HG02678 (cell line): ENCODE results near the gene CADM1.

Experiments
- ATAC-seq: cut with Tn5 transposase; IDR thresholded peaks from one replicate; pipeline ENCODE4 v1.9.1; 2021; ENCODE audit warnings: mild to moderate bottlenecking, moderate library complexity; ENCODE audit not compliant: unreplicated experiment

The CADM1 gene

GRCh38 chr11:115219376-115219775 is 284.8 kb downstream of the CADM1 start:
- no peak for ATAC-seq

GRCh38 chr11:115217726-115218311 is 286.4 kb downstream of the CADM1 start:
- no peak for ATAC-seq

GRCh38 chr11:115215694-115216617 is 288.3 kb downstream of the CADM1 start:
- ATAC-seq, result no peak

GRCh38 chr11:115214644-115215234 is 289.5 kb downstream of the CADM1 start:
- no peak for ATAC-seq

GRCh38 chr11:115213007-115213406 is 291.2 kb downstream of the CADM1 start:
- ATAC-seq, result no peak

GRCh38 chr11:115208808-115209259 is 295.4 kb downstream of the CADM1 start:
- ATAC-seq, result no peak

- no peak for ATAC-seq
Observed at GRCh38 chr11:115207916-115208315, 296.3 kb downstream of the CADM1 start.

- ATAC-seq, result no peak
Observed at GRCh38 chr11:115207166-115207591, 297.0 kb downstream of the CADM1 start.

- no peak for ATAC-seq
Observed at GRCh38 chr11:115206365-115207022, 297.7 kb downstream of the CADM1 start.

- ATAC-seq, result no peak
Observed at GRCh38 chr11:115202900-115203552, 301.2 kb downstream of the CADM1 start.

GRCh38 chr11:115202074-115202473 is 302.1 kb downstream of the CADM1 start:
- ATAC-seq, result no peak

GRCh38 chr11:115201111-115201792 is 303.0 kb downstream of the CADM1 start:
- no peak for ATAC-seq

- ATAC-seq, result no peak
Observed at GRCh38 chr11:115199481-115200069, 304.6 kb downstream of the CADM1 start.

- ATAC-seq, result no peak
Observed at GRCh38 chr11:115198321-115198741, 305.9 kb downstream of the CADM1 start.

- no peak for ATAC-seq
Observed at GRCh38 chr11:115197433-115197832, 306.8 kb downstream of the CADM1 start.

GRCh38 chr11:115197031-115197430 is 307.2 kb downstream of the CADM1 start:
- no peak for ATAC-seq

- no peak for ATAC-seq
Observed at GRCh38 chr11:115194802-115195110, 309.5 kb downstream of the CADM1 start.

GRCh38 chr11:115193914-115194801 is 310.1 kb downstream of the CADM1 start:
- no peak for ATAC-seq

GRCh38 chr11:115191761-115192160 is 312.5 kb downstream of the CADM1 start:
- ATAC-seq, result no peak
